ENCODE measurements around the gene PCDHGB5.
"Not testable (repeated sequence)": the region's sequence is repeated elsewhere in the genome, so short reads cannot be mapped to it uniquely, and the experiment has no call there.

Gene PCDHGB5

GRCh38 chr5:141412854-141413539 is 15.2 kb downstream of the PCDHGB5 start, which contains the start of gene PCDHGA10:
Gene PCDHGA10 (plus strand): TSS chr5:141412987. CDS start chr5:141413176, 189 bp downstream.
- peak; percentile 21 for DNase-seq (ENCODE audit: low read depth)

- DNase-seq (ENCODE audit: low read depth) = no peak
Observed at GRCh38 chr5:141413540-141414069, 15.9 kb downstream of the PCDHGB5 start.

- DNase-seq (ENCODE audit: low read depth) = not testable (repeated sequence)
Observed at GRCh38 chr5:141414548-141415274, 17.0 kb downstream of the PCDHGB5 start.

GRCh38 chr5:141415275-141415618 is 17.5 kb downstream of the PCDHGB5 start:
- not testable (repeated sequence) for DNase-seq (ENCODE audit: low read depth)

GRCh38 chr5:141417494-141418172 is 19.9 kb downstream of the PCDHGB5 start, which contains the start of gene PCDHGB7:
Gene PCDHGB7 (plus strand): TSS chr5:141417677. CDS start chr5:141417860, 183 bp downstream.
- DNase-seq (ENCODE audit: low read depth) = not testable (repeated sequence)

GRCh38 chr5:141419074-141419880 is 21.5 kb downstream of the PCDHGB5 start:
- DNase-seq (ENCODE audit: low read depth) = no peak

- DNase-seq (ENCODE audit: low read depth) = no peak
Observed at GRCh38 chr5:141420855-141421488, 23.2 kb downstream of the PCDHGB5 start, which contains the start of gene PCDHGA11. Gene PCDHGA11 (plus strand): TSS chr5:141421051. CDS start chr5:141421228, 177 bp downstream.

- no peak for DNase-seq (ENCODE audit: low read depth)
Observed at GRCh38 chr5:141421489-141421855, 23.7 kb downstream of the PCDHGB5 start.

GRCh38 chr5:141422742-141423291 is 25.1 kb downstream of the PCDHGB5 start:
- DNase-seq (ENCODE audit: low read depth) = no peak

- no peak for DNase-seq (ENCODE audit: low read depth)
Observed at GRCh38 chr5:141427783-141428426, 30.2 kb downstream of the PCDHGB5 start.

- no peak for DNase-seq (ENCODE audit: low read depth)
Observed at GRCh38 chr5:141430332-141431113, 32.8 kb downstream of the PCDHGB5 start, which contains the start of gene PCDHGA12. Gene PCDHGA12 (plus strand): TSS chr5:141430507. CDS start chr5:141430760, 253 bp downstream.

GRCh38 chr5:141431286-141431685 is 33.5 kb downstream of the PCDHGB5 start:
- no peak for DNase-seq (ENCODE audit: low read depth)

- DNase-seq (ENCODE audit: low read depth) = not testable (repeated sequence)
Observed at GRCh38 chr5:141432308-141432707, 34.6 kb downstream of the PCDHGB5 start.

- DNase-seq (ENCODE audit: low read depth) = not testable (repeated sequence)
Observed at GRCh38 chr5:141432726-141433125, 35.0 kb downstream of the PCDHGB5 start.

- DNase-seq (ENCODE audit: low read depth) = no peak
Observed at GRCh38 chr5:141434006-141434405, 36.3 kb downstream of the PCDHGB5 start.

- DNase-seq (ENCODE audit: low read depth) = no peak
Observed at GRCh38 chr5:141437221-141437620, 39.5 kb downstream of the PCDHGB5 start.

GRCh38 chr5:141439411-141440141 is 41.8 kb downstream of the PCDHGB5 start:
- DNase-seq (ENCODE audit: low read depth) = no peak

GRCh38 chr5:141440341-141440740 is 42.6 kb downstream of the PCDHGB5 start:
- no peak for DNase-seq (ENCODE audit: low read depth)

All from activated T-helper 1 cell treated with Interleukin-2 at 50 U/mL for 16 hours (primary cell).